OCI-LY1 (cell line): Measurements from ENCODE around the gene KRTAP10-8.

ENCODE experiments used
- H2AFZ ChIP-seq: fragments of 200-600 bp; sonication (generic), shearing (Covaris generic); 2 replicates; pipeline ENCODE4 v1.6.0; 2014; ENCODE audit warnings: antibody characterized with exemption, mild to moderate bottlenecking, low read length
- H3F3A ChIP-seq: fragments of 200-600 bp; sonication (generic), shearing (Covaris generic); 2 replicates; pipeline ENCODE4 v1.6.0; 2014; ENCODE audit warnings: mild to moderate bottlenecking, antibody characterized with exemption, low read length, moderate library complexity; ENCODE audit not compliant: insufficient read depth
- H3K27ac ChIP-seq: fragments of 200-600 bp; sonication (generic); 2 replicates; pipeline ENCODE4 v1.5.1; 2014; ENCODE audit warnings: low read length, mixed run types, mild to moderate bottlenecking, low read depth; ENCODE audit not compliant: poor library complexity, severe bottlenecking
- H3K27me3 ChIP-seq: fragments of 200-600 bp; sonication (generic); 2 replicates; pipeline ENCODE4 v1.6.0; 2014; ENCODE audit warnings: antibody characterized with exemption, mild to moderate bottlenecking, low read length, moderate library complexity; ENCODE audit not compliant: insufficient read depth
- H3K36me3 ChIP-seq: fragments of 200-600 bp; sonication (generic); 2 replicates; pipeline ENCODE4 v1.6.1; 2014; ENCODE audit warnings: mild to moderate bottlenecking, antibody characterized with exemption, low read length, moderate library complexity, mixed read lengths; ENCODE audit not compliant: insufficient read depth
- H3K4me1 ChIP-seq: fragments of 200-600 bp; sonication (generic); 2 replicates; pipeline ENCODE4 v1.5.1; 2014; ENCODE audit warnings: mild to moderate bottlenecking, low read length, moderate library complexity; ENCODE audit not compliant: insufficient read depth, severe bottlenecking
- H3K4me2 ChIP-seq: fragments of 200-600 bp; sonication (generic), shearing (Covaris generic); 2 replicates; pipeline ENCODE4 v1.6.1; 2014; ENCODE audit warnings: low read length
- H3K4me3 ChIP-seq: fragments of 200-600 bp; sonication (generic); 2 replicates; pipeline ENCODE4 v1.5.1; 2014; ENCODE audit warnings: low read length, low read depth, mild to moderate bottlenecking, mixed read lengths; ENCODE audit not compliant: poor library complexity, severe bottlenecking
- H3K79me2 ChIP-seq: fragments of 200-600 bp; shearing (Covaris generic); 2 replicates; pipeline ENCODE4 v1.6.1; 2016; ENCODE audit warnings: mixed run types, low read length, mixed read lengths; ENCODE audit not compliant: insufficient read depth
- H3K9ac ChIP-seq: fragments of 200-600 bp; sonication (generic), shearing (Covaris generic); 2 replicates; pipeline ENCODE4 v1.6.1; 2014; ENCODE audit warnings: mild to moderate bottlenecking, low read length, mixed read lengths
- H3K9me2 ChIP-seq: fragments of 200-600 bp; sonication (generic), shearing (Covaris generic); 2 replicates; pipeline ENCODE4 v1.6.1; 2014; ENCODE audit warnings: low read depth, mild to moderate bottlenecking, low read length, mixed read lengths
- H3K9me3 ChIP-seq: fragments of 200-600 bp; shearing (Covaris generic); 2 replicates; pipeline ENCODE4 v1.6.1; 2014; ENCODE audit warnings: low read length, mixed read lengths
- H4K20me1 ChIP-seq: fragments of 200-600 bp; sonication (generic), shearing (Covaris generic); 2 replicates; pipeline ENCODE4 v1.6.0; 2016; ENCODE audit warnings: mild to moderate bottlenecking, low read length; ENCODE audit not compliant: insufficient read depth
- EZH2 ChIP-seq: fragments of 200-600 bp; sonication (generic), shearing (Covaris generic); IDR thresholded peaks from 2 replicates; pipeline ENCODE4 v1.8.0; 2017; ENCODE audit warnings: borderline replicate concordance, mixed run types, mild to moderate bottlenecking, antibody characterized with exemption, low read length, moderate library complexity, mixed read lengths
- TF ChIP-seq, protein P1 (sequence below): fragments of 200-600 bp; sonication (generic), shearing (Covaris generic); IDR thresholded peaks from 2 replicates; pipeline ENCODE4 v1.5.1; 2017; ENCODE audit warnings: mild to moderate bottlenecking, antibody characterized with exemption, low read length, moderate library complexity, mixed read lengths

KRTAP10-8 gene

DNA sequence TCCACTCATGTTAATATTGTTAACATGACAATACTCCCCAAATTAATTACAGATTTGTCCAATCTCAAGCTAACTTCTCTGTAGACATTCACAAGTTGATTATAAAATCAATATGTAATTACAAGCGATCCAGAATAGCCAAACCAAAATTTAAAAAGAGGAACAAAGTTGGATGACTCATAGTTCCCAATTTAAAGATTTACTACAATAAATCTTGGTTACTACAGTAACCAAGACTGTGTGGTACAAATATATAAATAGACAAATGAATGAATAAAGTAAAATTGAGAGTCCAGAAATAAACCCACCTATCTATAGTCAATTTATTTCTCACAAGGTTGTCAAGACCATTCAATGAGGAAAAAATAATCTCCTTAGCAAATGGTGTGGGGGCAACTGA, 45.5 kb upstream of the KRTAP10-8 start:
- Histone ChIP-seq H2AFZ (no peak overlapping the region), H3K9ac (no peak overlapping the region), H4K20me1 (no peaks in the 10 kb centered on the region), H3K79me2 (no peaks in the 10 kb centered on the region), H3K36me3 (no peaks in the 10 kb centered on the region), H3K4me3 (no peak overlapping the region), H3K4me1 (no peaks in the 10 kb centered on the region), H3F3A (no peaks in the 10 kb centered on the region), H3K9me2 (no peaks in the 10 kb centered on the region), H3K9me3 (no peaks in the 10 kb centered on the region), H3K27ac (no peak overlapping the region), H3K27me3 (peaks cover 8% of the 10 kb centered on the region; the same call in 1 of the 2 replicates), H3K4me2 (no peak overlapping the region)
- TF ChIP-seq, protein P1, sequence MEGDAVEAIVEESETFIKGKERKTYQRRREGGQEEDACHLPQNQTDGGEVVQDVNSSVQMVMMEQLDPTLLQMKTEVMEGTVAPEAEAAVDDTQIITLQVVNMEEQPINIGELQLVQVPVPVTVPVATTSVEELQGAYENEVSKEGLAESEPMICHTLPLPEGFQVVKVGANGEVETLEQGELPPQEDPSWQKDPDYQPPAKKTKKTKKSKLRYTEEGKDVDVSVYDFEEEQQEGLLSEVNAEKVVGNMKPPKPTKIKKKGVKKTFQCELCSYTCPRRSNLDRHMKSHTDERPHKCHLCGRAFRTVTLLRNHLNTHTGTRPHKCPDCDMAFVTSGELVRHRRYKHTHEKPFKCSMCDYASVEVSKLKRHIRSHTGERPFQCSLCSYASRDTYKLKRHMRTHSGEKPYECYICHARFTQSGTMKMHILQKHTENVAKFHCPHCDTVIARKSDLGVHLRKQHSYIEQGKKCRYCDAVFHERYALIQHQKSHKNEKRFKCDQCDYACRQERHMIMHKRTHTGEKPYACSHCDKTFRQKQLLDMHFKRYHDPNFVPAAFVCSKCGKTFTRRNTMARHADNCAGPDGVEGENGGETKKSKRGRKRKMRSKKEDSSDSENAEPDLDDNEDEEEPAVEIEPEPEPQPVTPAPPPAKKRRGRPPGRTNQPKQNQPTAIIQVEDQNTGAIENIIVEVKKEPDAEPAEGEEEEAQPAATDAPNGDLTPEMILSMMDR, result no peak
- no peak for TF ChIP-seq EZH2

DNA sequence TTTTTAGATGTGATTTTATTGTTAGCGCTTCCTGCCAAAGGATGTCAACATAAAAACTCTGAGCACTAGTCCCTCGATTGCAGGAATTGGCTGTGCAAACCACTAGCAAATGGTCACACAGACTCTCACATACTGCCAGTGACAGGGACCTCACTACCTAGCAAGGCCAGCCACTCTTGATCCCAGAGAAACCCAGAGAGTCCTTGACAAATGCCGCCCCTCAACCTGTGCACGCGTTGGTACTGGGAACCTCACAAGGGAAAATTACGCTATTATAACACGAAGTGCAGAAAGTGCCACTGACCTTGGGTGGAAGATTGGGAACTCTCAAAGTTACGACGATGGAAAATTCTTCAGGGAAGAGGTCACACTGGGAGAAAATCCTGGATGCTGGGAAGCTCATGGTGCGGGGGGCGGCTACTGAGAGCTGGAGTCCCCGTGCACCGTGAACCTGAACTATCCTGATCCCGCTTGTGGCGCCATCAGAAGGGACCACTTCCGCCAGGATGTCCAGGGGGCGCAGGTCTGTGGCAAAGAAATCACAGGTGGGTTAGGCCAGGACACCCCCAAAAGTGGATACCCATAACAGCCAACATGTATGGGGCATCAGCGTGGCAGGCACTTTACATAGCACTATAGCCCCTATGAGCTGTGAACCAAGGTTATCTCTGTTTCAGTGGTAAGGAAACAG, 44.3 kb upstream of the KRTAP10-8 start:
- Histone ChIP-seq H3K4me3 (no peak overlapping the region), H3K27ac (no peak overlapping the region), H4K20me1 (no peaks in the 10 kb centered on the region), H3K27me3 (peaks cover 8% of the 10 kb centered on the region; the same call in 1 of the 2 replicates), H3K9me3 (no peaks in the 10 kb centered on the region), H3K9ac (no peak overlapping the region), H3K4me2 (no peak overlapping the region), H3K9me2 (no peaks in the 10 kb centered on the region), H3K4me1 (no peaks in the 10 kb centered on the region), H3K36me3 (no peaks in the 10 kb centered on the region), H3F3A (no peaks in the 10 kb centered on the region), H2AFZ (no peak overlapping the region), H3K79me2 (no peaks in the 10 kb centered on the region)
- TF ChIP-seq, protein P1, result no peak
- TF ChIP-seq EZH2, result no peak

DNA sequence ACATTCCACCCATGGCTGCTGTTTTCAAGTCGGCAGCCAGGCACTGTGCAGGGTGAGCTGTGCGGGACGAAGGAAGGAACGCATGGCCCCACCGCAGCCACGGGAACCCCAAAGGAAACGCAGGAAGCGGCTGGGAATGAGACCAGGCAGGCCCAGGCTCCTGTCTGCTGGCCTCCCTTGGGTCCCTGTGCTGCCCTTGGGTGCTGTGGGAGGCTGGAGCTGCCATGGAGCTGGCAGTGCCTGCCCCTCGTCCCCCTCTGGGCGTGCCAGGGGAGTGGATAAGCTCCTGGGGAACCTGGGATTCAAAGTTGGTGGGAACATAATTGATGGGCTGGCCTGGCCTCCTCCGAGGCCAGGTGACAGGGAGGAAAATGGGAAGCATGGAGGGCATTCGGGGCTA, 43.6 kb upstream of the KRTAP10-8 start:
- Histone ChIP-seq H4K20me1 (no peaks in the 10 kb centered on the region), H3K4me2 (no peak overlapping the region), H3K27me3 (peaks cover 8% of the 10 kb centered on the region; the same call in 1 of the 2 replicates), H3K9me2 (no peaks in the 10 kb centered on the region), H3F3A (no peaks in the 10 kb centered on the region), H3K9me3 (no peaks in the 10 kb centered on the region), H3K36me3 (no peaks in the 10 kb centered on the region), H3K9ac (no peak overlapping the region), H3K79me2 (no peaks in the 10 kb centered on the region), H3K4me1 (no peaks in the 10 kb centered on the region), H3K4me3 (no peak overlapping the region), H2AFZ (no peak overlapping the region), H3K27ac (no peak overlapping the region)
- no peak for TF ChIP-seq EZH2
- TF ChIP-seq, protein P1, result no peak
